ENCODE measurements around the gene CRK.
"Not testable (repeated sequence)": the region's sequence is repeated elsewhere in the genome, so short reads cannot be mapped to it uniquely, and the experiment has no call there.

Gene CRK

GRCh38 chr17:1379930-1380313 is 76.1 kb downstream of the CRK start:
- DNase-seq: peak; percentile 75

DNA sequence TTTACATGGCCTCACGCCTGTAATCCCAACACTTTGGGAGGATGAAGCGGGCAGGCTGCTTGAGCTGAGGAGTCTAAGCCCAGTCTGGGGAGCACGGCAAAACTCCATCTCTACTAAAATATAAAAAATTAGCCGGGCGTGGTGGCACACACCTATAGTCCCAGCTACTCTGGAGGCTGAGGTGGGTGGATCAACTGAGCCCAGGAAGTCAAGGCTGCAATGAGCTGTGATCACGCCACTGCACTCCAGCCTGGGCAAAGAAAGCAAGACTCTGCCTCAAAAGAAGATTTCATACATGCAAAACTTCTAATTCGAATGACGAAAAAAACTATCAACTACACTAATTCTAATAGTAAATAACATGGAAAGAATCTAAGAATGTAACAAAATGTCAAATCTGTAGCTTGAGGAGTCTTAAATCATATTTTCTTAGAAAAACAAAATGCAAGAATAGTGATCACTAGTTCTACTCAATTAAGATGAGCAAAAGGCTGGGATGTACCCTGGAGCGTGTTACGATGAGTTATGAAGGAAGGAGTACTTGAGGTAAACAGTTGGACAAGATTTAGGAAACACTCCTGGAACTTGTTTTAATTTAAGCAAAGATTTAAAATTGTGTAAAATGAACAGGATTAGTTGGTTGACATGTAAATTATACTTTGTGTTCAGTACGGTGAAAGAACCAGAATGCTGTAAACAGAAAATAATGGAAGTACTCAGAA is 76.7 kb downstream of the CRK start:
- DNase-seq: no peak

GRCh38 chr17:1378476-1378860 is 77.6 kb downstream of the CRK start:
- DNase-seq: not testable (repeated sequence)

- no peak for DNase-seq
Measured at GRCh38 chr17:1377334-1377733, 78.7 kb downstream of the CRK start.

DNA sequence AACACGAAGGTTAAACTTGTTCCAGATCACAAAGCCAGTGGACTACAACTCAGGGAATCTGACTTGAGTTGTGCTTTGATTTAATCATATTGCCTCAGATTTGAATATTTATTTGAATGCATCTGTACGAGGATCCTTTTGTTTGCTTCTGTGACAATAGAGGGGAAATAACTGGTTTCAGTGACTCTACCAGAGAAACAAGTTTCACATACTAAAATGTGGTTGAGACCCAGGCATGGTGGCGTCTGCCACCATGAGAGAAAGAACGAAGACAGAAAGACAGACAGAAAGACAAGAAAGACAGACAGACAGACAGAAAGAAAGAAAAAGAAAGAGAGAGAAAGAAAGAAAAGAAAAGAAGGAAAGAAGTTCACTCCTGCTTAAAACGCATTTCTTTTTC is 80.0 kb downstream of the CRK start:
- DNase-seq: no peak

DNA sequence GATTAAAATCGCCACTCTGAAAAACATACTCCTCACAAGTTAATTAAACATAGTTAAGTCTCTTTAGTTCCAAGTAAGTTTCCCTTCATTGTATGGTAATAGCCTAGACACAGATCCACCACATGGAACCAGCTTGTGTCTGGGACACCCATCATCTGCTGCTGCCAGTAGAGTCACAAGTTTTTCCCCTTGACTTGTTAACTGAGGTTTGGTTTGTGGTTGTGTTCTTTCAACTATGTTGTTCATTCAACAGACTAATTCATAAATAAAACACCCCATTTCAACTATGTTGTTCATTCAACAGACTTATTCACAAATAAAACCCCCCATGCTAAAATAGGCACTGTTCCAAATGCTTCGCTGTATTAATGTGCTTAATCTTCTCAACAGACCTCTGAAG is 80.4 kb downstream of the CRK start:
- peak; percentile 49 for DNase-seq

DNA sequence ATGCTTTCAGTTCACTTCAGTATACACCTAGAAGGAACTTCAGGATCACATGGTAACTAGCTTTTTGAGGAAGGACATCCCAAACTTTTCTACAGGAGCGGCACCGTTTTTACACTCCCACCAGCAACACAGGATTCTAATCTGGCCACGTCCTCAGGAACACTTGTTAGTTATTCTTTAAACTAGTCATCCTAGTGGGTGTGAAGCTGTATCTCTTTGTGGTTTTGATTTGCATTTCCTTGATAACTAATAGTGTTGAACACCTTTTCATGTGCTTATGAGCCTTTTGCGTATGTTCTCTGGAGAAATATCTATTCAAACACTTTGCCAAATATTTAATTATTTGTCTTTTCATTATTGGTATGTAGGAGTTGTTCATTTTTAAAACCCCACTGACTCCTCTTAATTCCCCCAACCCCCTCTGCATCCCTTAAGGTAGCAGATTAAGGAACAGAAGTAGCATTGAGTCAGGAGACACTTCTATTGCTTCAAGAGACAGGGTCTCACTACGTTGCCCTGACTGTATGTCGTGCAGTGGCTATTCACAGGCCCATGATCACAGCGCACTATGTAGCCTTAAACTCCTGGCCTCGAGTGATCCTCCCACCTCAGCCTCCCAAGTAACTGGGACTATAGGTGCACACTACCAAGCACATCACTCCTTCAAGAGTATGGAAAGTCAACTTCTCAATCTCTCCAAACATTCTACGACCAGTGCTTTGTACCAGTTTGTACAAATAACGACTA is 81.4 kb downstream of the CRK start:
- DNase-seq: peak; percentile 44

GRCh38 chr17:1373707-1374237 is 82.3 kb downstream of the CRK start:
- no peak for DNase-seq

- DNase-seq: no peak
Measured at GRCh38 chr17:1372618-1373017, 83.4 kb downstream of the CRK start.

DNA sequence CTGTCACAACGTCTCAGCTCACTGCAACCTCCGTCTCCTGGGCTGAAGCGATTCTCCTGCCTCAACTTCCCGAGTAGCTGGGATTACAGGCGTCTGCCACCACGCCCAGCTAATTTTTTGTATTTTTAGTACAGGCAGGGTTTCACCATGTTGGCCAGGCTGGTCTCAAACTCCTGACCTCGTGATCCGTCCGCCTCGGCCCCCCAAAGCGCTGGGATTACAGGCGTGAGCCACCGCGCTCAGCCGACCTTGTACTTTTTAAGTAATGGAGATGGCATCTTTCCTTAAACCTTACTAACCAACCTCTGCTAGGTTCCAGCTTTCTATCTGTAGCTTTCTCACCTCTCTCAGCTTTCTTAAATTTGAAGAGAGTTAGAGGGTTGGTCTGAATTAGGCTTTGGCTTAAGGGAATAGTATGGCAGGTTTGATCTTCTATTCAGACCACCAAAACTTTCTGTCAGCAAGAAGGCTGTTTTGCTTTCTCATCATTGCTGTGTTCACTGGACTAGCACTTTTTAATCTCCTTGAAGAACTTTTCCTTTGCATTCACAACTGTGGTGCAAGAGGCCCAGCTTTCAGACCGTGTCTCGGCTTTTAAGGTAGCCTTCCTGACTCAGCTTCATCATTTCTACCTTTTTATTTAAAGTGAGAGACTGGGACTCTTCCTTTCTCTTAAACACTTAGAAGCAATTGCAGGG is 84.0 kb downstream of the CRK start:
- DNase-seq: no peak

Data from CD4-positive, alpha-beta T cell treated with Interleukin-4 for 4 hours (primary cell).